GM21423 (cell line): ENCODE data around the gene ULBP3.
"Not testable (repeated sequence)": the region's sequence is repeated elsewhere in the genome, so short reads cannot be mapped to it uniquely, and the experiment has no call there.

Experiments
- ATAC-seq: cut with Tn5 transposase; IDR thresholded peaks from one replicate; pipeline ENCODE4 v1.9.1; 2021; ENCODE audit warnings: mild to moderate bottlenecking, moderate library complexity; ENCODE audit not compliant: unreplicated experiment

The ULBP3 gene

DNA sequence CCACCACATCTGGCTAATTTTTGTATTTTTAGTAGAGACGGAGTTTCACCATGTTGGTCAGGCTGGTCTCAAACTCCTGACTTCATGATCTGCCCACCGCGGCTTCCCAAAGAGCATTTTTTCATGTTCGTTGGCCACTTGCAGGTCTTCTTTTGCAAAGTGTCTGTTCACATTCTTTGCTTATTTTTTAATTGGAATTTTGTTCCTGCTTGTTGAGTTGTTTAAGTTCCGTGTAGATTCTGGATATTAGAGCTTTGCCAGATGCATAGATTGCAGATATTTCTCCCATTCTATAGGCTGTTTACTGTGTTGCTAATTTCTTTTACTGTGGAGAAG, 51.8 kb downstream of the ULBP3 start:
- ATAC-seq: not testable (repeated sequence)

DNA sequence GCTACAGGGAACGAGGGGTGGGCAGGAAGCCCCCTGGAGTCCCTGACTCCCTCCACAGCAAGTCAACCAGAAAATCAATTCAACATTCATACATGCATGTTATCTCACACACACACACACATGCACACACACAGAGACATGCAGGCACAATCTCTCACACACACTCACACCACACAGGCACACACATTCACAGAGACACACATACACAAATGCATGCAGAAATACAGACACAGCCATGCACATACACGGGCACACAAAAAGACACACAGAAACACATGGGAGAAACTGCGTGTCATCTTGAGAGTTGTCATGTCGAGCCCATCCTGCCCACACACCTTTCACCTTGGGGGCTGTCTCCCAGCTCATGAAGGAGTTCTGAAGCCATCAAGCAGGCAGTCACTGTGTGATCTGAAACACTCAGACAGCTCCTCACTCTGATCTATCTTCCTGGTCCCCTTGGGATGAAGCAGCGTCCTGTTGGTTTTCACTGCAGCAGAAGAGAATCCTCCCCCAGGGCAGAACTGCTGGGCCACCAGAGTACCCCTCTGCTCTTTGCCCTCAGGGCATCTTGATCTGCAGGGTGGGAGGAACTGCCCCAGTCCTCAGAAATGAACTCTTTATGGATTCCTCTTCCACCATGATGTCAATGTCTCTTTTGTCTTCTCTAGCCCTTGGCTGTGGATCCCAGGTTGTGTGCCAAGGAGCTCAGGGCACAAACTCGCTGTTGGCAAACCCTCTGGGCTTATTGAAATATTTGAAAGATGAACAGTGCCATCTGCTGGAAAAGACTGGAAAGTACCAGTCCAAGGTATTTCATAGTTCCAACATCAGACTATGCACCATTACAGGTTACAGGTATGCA, 52.4 kb downstream of the ULBP3 start:
- ATAC-seq: no peak

DNA sequence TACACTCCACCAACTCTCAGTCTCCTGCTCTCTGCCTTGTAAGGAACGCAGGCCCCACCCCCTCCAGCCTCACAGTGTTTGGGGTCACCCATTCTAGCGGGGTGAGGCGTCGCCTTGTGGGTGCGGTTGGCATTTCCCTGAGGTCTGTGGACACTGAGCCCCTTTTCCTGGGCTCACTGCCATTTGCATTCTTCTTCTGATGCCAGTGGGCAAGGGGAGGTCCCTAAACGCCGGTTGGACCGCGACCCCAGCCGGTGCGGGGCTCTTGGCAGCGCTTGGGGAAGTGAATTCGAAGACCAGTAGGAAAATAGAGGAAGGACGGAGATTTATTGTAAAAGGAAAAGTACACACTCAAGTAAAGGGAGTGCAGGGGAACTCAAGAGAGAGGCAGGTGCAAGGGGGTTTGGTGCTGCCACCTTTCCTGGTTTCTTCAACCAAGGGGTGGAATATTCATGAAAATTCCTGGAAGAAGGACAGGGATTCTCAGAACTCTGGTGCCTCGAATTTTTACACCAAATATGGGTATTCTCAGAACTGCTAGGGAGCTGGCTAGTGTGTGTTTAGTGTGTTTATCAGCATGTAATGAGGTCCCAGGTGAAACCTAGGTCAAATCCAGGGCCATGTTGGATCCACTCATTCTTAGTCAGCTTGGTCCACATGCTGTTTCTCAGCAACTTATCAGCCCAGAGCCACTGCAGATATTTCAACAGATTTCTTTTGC, 53.5 kb downstream of the ULBP3 start:
- ATAC-seq: not testable (repeated sequence)

DNA sequence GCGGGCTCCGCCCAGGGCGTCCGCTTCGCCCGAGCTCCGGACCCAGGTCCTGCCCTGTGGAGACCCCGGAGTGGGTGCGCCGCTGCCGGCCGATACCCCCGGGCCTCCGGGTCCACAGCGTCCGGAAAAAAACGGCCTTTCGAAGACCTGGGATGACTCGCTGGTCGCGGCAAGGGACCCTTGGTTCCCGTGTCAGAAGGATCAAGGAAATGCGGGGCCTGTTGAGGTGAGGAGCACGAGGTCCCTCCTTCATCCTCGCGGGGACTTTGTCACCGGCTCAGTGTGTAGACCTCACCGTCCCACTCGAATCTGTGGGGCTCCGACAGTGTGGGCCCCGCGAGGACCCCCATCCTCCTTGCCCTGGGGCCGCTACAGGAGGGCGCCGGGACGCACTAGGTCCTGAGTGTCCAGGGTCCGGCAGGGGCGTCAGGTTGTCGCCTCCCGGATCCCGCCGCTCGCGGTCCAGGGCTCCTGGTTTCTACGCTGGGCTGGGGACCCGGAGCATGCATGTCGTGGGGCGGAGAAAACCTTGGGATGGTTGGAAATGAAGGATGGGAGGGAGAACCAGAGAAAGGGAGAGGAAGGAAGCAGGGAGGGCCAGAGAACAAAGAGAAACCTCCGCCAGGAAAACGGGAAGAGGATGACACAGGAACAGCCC, 54.2 kb downstream of the ULBP3 start:
- ATAC-seq: not testable (repeated sequence)

DNA sequence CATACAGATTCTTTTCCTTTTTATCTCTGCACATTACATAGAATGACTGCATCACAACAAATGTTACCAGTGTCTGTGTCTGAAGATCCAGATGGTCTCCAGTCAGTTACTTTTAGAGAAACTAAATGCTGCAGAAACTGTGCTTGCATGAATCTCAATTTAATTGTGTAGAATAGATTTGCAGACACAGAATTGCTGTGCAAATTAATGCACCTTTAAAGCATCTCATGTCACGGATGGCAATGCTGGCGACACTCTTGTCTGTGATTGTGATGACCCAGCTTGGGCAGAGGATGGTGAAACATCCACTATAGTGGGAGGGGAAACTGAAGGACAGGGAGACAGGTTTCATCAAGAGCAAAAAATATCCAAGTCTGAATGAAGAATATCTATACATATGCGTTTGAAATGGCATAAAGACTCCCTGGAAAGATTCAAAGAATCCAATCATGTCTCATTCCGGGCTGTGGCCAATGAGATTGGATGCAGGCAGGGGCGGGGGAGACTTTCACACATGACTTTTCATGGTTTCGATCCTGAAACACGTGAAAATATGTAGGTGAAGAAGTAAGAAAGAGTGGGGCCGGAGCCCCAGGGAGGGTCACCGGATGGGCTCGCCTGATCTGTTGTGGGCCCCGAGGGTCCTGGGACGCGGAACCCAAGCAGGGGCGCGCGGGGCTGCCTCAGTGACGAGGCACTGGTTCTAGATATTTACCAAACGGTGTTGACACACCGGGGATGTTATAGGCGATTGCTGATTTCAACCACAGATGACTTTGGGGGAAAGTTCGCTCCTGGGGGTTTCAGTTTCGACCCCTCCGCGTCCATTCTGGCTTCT, 54.9 kb downstream of the ULBP3 start:
- ATAC-seq: not testable (repeated sequence)

DNA sequence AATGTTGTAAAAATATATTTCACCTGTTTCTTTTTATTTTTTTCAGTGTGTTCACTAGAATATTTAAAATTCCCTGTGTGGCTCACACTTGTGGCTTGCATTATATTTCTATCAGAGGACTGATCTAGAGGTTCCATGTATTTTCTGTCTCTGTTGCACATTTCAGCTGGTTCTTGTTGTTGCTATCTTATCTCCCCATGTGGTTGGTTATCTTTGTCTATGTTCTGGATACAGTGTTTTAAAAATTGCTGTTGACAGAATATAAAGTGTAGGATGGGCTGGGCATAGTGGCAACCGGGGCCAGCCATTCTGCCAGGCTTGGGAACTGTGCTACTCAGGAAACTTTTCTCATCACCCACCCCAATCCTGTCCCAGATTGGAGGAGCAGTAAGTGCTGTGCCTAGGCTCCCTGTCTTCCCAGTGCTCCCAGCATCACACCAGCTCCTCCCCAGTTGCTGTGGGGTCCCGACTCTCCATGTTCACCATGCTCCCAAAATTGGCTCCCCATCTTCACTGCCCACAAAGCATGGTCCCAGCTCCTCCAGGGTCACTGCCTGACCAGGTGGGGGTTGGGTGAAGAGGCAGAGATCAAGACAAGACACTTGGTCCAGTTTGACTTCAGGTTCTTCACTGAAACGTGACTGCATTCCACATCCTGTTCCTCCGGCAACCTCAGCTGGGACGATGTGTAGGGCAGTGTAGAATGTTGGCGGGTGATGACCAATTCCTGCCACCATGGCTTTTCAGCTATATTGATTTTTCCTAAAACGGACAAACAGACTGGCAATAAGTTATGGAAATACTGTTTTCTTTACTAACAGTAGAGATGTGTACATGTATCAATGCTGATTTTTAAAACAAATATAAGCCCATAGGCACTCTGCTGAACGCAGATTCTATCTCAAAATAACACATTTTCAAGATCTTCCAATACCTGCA, 55.8 kb downstream of the ULBP3 start:
- ATAC-seq: not testable (repeated sequence)
